Measurements from ENCODE around the gene INPP5D.

Gene INPP5D

GRCh38 chr2:233241803-233242202 is 181.7 kb downstream of the INPP5D start:
- TF ChIP-seq RAD21 (IDR thresholded peaks at IDR 0.05; ENCODE audit: low read depth) (no peak), USF1 (IDR thresholded peaks at IDR 0.05) (no peak), CREB1 (IDR thresholded peaks at IDR 0.05; ENCODE audit: low read depth) (no peak), YY1 (IDR thresholded peaks at IDR 0.05; ENCODE audit: low read depth) (no peak), TEAD4 (IDR thresholded peaks at IDR 0.05) (no peak), CEBPB (IDR thresholded peaks at IDR 0.05) (no peak), TCF12 (IDR thresholded peaks at IDR 0.05; ENCODE audit: low read depth) (no peak), REST (IDR thresholded peaks at IDR 0.05; ENCODE audit: low read depth) (no peak), EGR1 (IDR thresholded peaks at IDR 0.05) (no peak), ZBTB7A (IDR thresholded peaks at IDR 0.05; ENCODE audit: low read depth) (no peak), TAF1 (IDR thresholded peaks at IDR 0.05; ENCODE audit: low read depth) (no peak), EP300 (IDR thresholded peaks at IDR 0.05; ENCODE audit: borderline replicate concordance) (no peak), FOXM1 (IDR thresholded peaks at IDR 0.05; ENCODE audit: borderline replicate concordance, low read depth) (no peak), NFIC (IDR thresholded peaks at IDR 0.05) (no peak)
- TF ChIP-seq, protein P1, sequence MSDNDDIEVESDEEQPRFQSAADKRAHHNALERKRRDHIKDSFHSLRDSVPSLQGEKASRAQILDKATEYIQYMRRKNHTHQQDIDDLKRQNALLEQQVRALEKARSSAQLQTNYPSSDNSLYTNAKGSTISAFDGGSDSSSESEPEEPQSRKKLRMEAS (IDR thresholded peaks at IDR 0.05) = no peak

- TF ChIP-seq, protein P1 (IDR thresholded peaks at IDR 0.05) = no peak
- no peak for TF ChIP-seq USF1 (IDR thresholded peaks at IDR 0.05)
Measured at GRCh38 chr2:233242231-233242927, 182.2 kb downstream of the INPP5D start.

DNA sequence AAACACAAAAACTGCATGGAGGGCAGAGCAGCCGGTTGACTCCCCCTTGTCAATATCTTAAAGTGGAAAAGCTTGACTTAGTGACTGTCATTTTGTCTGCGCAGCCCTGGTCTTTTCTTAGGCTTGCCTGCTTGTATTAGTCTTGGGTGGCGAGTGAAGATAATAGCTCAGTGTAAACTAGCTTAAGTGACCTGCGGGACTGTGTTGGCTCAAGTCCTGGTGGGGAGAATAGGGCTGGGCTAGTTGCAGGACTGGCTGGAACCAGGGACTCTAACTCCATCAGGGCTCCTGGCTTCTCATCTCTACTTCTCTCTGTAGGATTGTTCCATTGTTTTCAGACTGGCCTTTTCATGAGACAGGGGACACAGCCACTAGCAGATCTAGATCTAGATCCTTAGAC is 183.2 kb downstream of the INPP5D start:
- TF ChIP-seq, protein P1 (IDR thresholded peaks at IDR 0.05) = no peak
- TF ChIP-seq FOXM1 (IDR thresholded peaks at IDR 0.05; ENCODE audit: borderline replicate concordance, low read depth) (no peak), EGR1 (IDR thresholded peaks at IDR 0.05) (no peak), ZBTB7A (IDR thresholded peaks at IDR 0.05; ENCODE audit: low read depth) (no peak), TCF12 (IDR thresholded peaks at IDR 0.05; ENCODE audit: low read depth) (no peak), REST (IDR thresholded peaks at IDR 0.05; ENCODE audit: low read depth) (no peak), RAD21 (IDR thresholded peaks at IDR 0.05; ENCODE audit: low read depth) (no peak), USF1 (IDR thresholded peaks at IDR 0.05) (no peak), TAF1 (IDR thresholded peaks at IDR 0.05; ENCODE audit: low read depth) (no peak), CREB1 (IDR thresholded peaks at IDR 0.05; ENCODE audit: low read depth) (no peak)

- no peak for TF ChIP-seq FOXM1 (IDR thresholded peaks at IDR 0.05; ENCODE audit: borderline replicate concordance, low read depth)
- TF ChIP-seq TEAD4 (IDR thresholded peaks at IDR 0.05) = no peak
- no peak for TF ChIP-seq CEBPB (IDR thresholded peaks at IDR 0.05)
- no peak for TF ChIP-seq REST (IDR thresholded peaks at IDR 0.05; ENCODE audit: low read depth)
- no peak for TF ChIP-seq NFIC (IDR thresholded peaks at IDR 0.05)
- no peak for TF ChIP-seq TCF12 (IDR thresholded peaks at IDR 0.05; ENCODE audit: low read depth)
- no peak for TF ChIP-seq CREB1 (IDR thresholded peaks at IDR 0.05; ENCODE audit: low read depth)
Measured at GRCh38 chr2:233244818-233245217, 184.7 kb downstream of the INPP5D start.
